ENCODE results near the gene WBP2. TPM values are rescaled to one million over a fixed set of nuclear protein-coding genes. Genes with fewer than 3 reads are reported as not detected.
A peak's percentile ranks its signal among the peaks of the same experiment; 100 is the strongest.

Gene WBP2
- polyA plus RNA-seq, 3 donors, result 62.4 to 93.3 (median 67.9) TPM

DNA sequence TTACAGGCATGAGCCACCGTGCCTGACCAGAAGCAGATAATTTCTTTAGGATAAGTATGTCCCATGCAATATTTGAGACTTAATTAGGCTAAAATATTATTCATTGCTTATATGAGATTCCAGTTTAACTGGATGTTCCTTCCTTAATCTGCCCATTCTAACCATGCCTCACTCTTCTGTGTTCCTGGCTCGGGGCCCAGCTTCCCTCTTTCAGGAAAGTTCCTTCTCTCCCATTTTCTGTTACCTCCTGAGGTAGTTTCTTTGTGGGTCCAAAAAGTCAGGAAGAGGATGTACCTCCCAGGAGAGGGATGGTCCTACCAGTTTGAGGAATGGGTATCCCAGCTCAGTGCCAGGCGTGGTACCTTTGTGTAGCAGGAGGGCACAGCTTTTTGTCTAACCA, 47.3 kb downstream of the WBP2 start:
- TF ChIP-seq, protein P1, sequence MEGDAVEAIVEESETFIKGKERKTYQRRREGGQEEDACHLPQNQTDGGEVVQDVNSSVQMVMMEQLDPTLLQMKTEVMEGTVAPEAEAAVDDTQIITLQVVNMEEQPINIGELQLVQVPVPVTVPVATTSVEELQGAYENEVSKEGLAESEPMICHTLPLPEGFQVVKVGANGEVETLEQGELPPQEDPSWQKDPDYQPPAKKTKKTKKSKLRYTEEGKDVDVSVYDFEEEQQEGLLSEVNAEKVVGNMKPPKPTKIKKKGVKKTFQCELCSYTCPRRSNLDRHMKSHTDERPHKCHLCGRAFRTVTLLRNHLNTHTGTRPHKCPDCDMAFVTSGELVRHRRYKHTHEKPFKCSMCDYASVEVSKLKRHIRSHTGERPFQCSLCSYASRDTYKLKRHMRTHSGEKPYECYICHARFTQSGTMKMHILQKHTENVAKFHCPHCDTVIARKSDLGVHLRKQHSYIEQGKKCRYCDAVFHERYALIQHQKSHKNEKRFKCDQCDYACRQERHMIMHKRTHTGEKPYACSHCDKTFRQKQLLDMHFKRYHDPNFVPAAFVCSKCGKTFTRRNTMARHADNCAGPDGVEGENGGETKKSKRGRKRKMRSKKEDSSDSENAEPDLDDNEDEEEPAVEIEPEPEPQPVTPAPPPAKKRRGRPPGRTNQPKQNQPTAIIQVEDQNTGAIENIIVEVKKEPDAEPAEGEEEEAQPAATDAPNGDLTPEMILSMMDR (IDR thresholded peaks at IDR 0.05), result no peak
- Histone ChIP-seq H3K4me2 (replicated peaks; ENCODE audit: extremely low read depth, low read length, poor library complexity, severe bottlenecking) (no peak overlapping the region), H3K36me3 (replicated peaks in 1 of 2; ENCODE audit: control insufficient read depth in 1 of 2, insufficient read depth in 2 of 2, low read length in 2 of 2) (peaks cover 27 to 39% of the 10 kb centered on the region in 2 donors), H2AFZ (ENCODE audit: insufficient read depth, low read depth, low read length, poor library complexity, severe bottlenecking) (no peak overlapping the region), H3K4me3 (replicated peaks in 1 of 3; ENCODE audit: low read depth in 2 of 3, low read length in 3 of 3) (no peak overlapping the region), H3K9ac (ENCODE audit: insufficient read depth, low read length, poor library complexity, severe bottlenecking) (no peak overlapping the region), H4K20me1 (ENCODE audit: insufficient read depth, low read length) (no peaks in the 10 kb centered on the region), H3K9me3 (replicated peaks in 1 of 2; ENCODE audit: control insufficient read depth in 1 of 2, insufficient read depth in 1 of 2, low read length in 2 of 2) (no peaks in the 10 kb centered on the region), H3K4me1 (ENCODE audit: control insufficient read depth in 1 of 2, insufficient read depth in 2 of 2, low read length in 2 of 2) (no peaks in the 10 kb centered on the region), H3K27me3 (ENCODE audit: control insufficient read depth in 2 of 2, insufficient read depth in 2 of 2, low read length in 2 of 2) (no peaks in the 10 kb centered on the region), H3K79me2 (ENCODE audit: insufficient read depth, low read length) (peaks cover 16% of the 10 kb centered on the region), H3K27ac (ENCODE audit: low read depth in 1 of 2, low read length in 2 of 2) (no peak overlapping the region)
- intact Hi-C loops (cut with micrococcal nuclease), result no loop called here
- Mint-ChIP-seq H3K36me3 (peaks cover 21 to 40% of the 10 kb centered on the region in 2 donors), H3K4me1 (no peaks in the 10 kb centered on the region), H3K27ac (peak overlapping the region in 3 of 7 donors; percentile 16 to 47 (median 42)), H3K4me3 (no peak overlapping the region), H3K9me3 (peaks cover 0 to 3% (median 0%) of the 10 kb centered on the region in 7 donors), H3K27me3 (ENCODE audit: low read depth in 3 of 3) (peaks cover 0 to 1% (median 0%) of the 10 kb centered on the region in 3 donors)
- no peak for DNase-seq
- 100% methylated on average over 1 of the region's 3 CpGs for WGBS (ENCODE audit: insufficient coverage)

DNA sequence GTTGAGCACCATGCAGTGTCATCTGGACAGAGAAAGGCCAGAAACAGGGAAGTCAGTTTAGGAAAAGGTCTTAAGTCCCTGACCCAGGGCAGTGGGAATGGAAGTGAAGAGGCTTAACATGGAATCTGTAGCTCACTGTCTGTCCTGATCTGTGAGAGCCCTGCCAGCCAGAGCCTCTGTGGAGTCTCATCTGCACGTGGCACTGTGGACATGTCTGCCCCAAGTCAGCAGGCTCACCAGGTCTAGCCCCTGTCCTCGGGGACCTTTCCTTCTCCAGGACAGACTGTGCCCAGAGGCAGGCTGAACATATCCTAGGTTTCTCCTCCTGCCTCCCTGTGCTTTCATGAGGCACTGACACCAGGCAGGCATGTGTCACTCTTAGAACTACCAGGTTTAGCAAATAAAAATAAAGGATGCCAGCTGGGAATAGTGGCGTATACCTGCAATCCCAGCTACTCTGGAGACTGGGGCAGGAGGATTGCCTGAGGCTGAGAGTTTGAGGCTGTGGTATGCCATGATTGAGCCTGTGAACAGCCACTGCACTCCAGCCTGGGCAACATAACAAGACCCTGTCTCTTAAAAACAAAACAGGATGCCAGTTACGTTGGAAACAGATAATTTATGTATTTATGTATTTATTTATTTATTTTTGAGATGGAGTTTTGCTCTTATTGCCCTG, 48.2 kb downstream of the WBP2 start:
- no peaks in the 10 kb centered on the region for H3K27me3 ChIP-seq (ENCODE audit: control insufficient read depth in 2 of 2, insufficient read depth in 2 of 2, low read length in 2 of 2)
- peaks cover 16% of the 10 kb centered on the region for H3K79me2 ChIP-seq (ENCODE audit: insufficient read depth, low read length)
- no peak overlapping the region for H3K4me2 ChIP-seq (replicated peaks; ENCODE audit: extremely low read depth, low read length, poor library complexity, severe bottlenecking)
- H3K9me3 ChIP-seq (replicated peaks in 1 of 2; ENCODE audit: control insufficient read depth in 1 of 2, insufficient read depth in 1 of 2, low read length in 2 of 2), result no peaks in the 10 kb centered on the region
- DNase-seq, result no peak
- no peak overlapping the region for H3K9ac ChIP-seq (ENCODE audit: insufficient read depth, low read length, poor library complexity, severe bottlenecking)
- peak overlapping the region in 1 of 7 donors; percentile 50 for H3K27ac Mint-ChIP-seq
- no peak overlapping the region for H2AFZ ChIP-seq (ENCODE audit: insufficient read depth, low read depth, low read length, poor library complexity, severe bottlenecking)
- TF ChIP-seq, protein P1 (IDR thresholded peaks at IDR 0.05), result no peak
- no peaks in the 10 kb centered on the region for H3K4me1 ChIP-seq (ENCODE audit: control insufficient read depth in 1 of 2, insufficient read depth in 2 of 2, low read length in 2 of 2)
- no peaks in the 10 kb centered on the region for H3K4me1 Mint-ChIP-seq
- H3K4me3 Mint-ChIP-seq, result no peak overlapping the region
- peaks cover 18 to 30% of the 10 kb centered on the region in 2 donors for H3K36me3 ChIP-seq (replicated peaks in 1 of 2; ENCODE audit: control insufficient read depth in 1 of 2, insufficient read depth in 2 of 2, low read length in 2 of 2)
- intact Hi-C loops (cut with micrococcal nuclease), result no loop called here
- H3K27me3 Mint-ChIP-seq (ENCODE audit: low read depth in 3 of 3), result peaks cover 0 to 1% (median 0%) of the 10 kb centered on the region in 3 donors
- H3K9me3 Mint-ChIP-seq, result peaks cover 0 to 3% (median 0%) of the 10 kb centered on the region in 7 donors
- H4K20me1 ChIP-seq (ENCODE audit: insufficient read depth, low read length), result no peaks in the 10 kb centered on the region
- peak overlapping the region in 1 of 2 donors; percentile 36 for H3K27ac ChIP-seq (ENCODE audit: low read depth in 1 of 2, low read length in 2 of 2)
- H3K4me3 ChIP-seq (replicated peaks in 1 of 3; ENCODE audit: low read depth in 2 of 3, low read length in 3 of 3), result no peak overlapping the region
- WGBS (ENCODE audit: insufficient coverage), result 90% methylated on average over 3 of the region's 4 CpGs
- peaks cover 14 to 31% of the 10 kb centered on the region in 2 donors for H3K36me3 Mint-ChIP-seq

Data from CD14-positive monocyte (primary cell).